ENCODE measurements around the gene SYP.

The SYP gene

GRCh38 chrX:49184294-49185281 lies 15.4 kb downstream of the SYP start (continued):
- TF ChIP-seq REST (tag by site-specific recombination; IDR thresholded peaks at IDR 0.05) = peak; percentile 29; the same call in 1 of the 2 replicates
- no peak for TF ChIP-seq HOXC10 (CRISPR knock-in tag; IDR thresholded peaks at IDR 0.05)
- TF ChIP-seq KLF7 (tag by site-specific recombination; IDR thresholded peaks at IDR 0.05; ENCODE audit: borderline replicate concordance) = no peak; the same call in 1 of the 2 replicates
- TF ChIP-seq ZNF248 (tag by site-specific recombination; IDR thresholded peaks at IDR 0.05) = no peak
- no peak for TF ChIP-seq MEIS1 (CRISPR knock-in tag; IDR thresholded peaks at IDR 0.05; ENCODE audit: borderline replicate concordance)
- no peak for TF ChIP-seq ZNF174 (tag by site-specific recombination; IDR thresholded peaks at IDR 0.05)
- TF ChIP-seq ZNF366 (tag by site-specific recombination; conservative IDR thresholded peaks at IDR 0.05) = no peak
- TF ChIP-seq ZNF639 (tag by site-specific recombination; IDR thresholded peaks at IDR 0.05) = no peak
- no peak for TF ChIP-seq ZFP37 (tag by site-specific recombination; IDR thresholded peaks at IDR 0.05)
- peak; percentile 98 for TF ChIP-seq IKZF3 (tag by site-specific recombination; IDR thresholded peaks at IDR 0.05)
- TF ChIP-seq ZBTB8A (tag by site-specific recombination; IDR thresholded peaks at IDR 0.05) = peak; percentile 80
- TF ChIP-seq ZEB2 (tag by site-specific recombination; IDR thresholded peaks at IDR 0.05) = peak; percentile 78
- no peak for TF ChIP-seq SCRT1 (tag by site-specific recombination; IDR thresholded peaks at IDR 0.05; ENCODE audit: borderline replicate concordance)
- no peak for TF ChIP-seq GLI2 (tag by site-specific recombination; IDR thresholded peaks at IDR 0.05; ENCODE audit: borderline replicate concordance, low read depth)
- TF ChIP-seq ZBTB26 (tag by site-specific recombination; optimal IDR thresholded peaks at IDR 0.05) = peak; percentile 43
- TF ChIP-seq ZNF449 (tag by site-specific recombination; IDR thresholded peaks at IDR 0.05) = no peak
- TF ChIP-seq ZBTB49 (tag by site-specific recombination; IDR thresholded peaks at IDR 0.05; ENCODE audit: low read depth) = no peak
- TF ChIP-seq ZSCAN30 (tag by site-specific recombination; IDR thresholded peaks at IDR 0.05) = no peak
- no peak for TF ChIP-seq PRDM1 (tag by site-specific recombination; IDR thresholded peaks at IDR 0.05)
- no peak for TF ChIP-seq ZNF16 (tag by site-specific recombination; IDR thresholded peaks at IDR 0.05; ENCODE audit: low read depth)
- peak; percentile 81 for TF ChIP-seq OSR2 (tag by site-specific recombination; IDR thresholded peaks at IDR 0.05)
- no peak for TF ChIP-seq ZNF10 (tag by site-specific recombination; IDR thresholded peaks at IDR 0.05)
- no peak for TF ChIP-seq ZNF501 (tag by site-specific recombination; IDR thresholded peaks at IDR 0.05)
- no peak for TF ChIP-seq ZNF157 (tag by site-specific recombination; IDR thresholded peaks at IDR 0.05)
- no peak for TF ChIP-seq ZNF132 (tag by site-specific recombination; IDR thresholded peaks at IDR 0.05; ENCODE audit: borderline replicate concordance)
- TF ChIP-seq ZNF221 (tag by site-specific recombination; IDR thresholded peaks at IDR 0.05; ENCODE audit: borderline replicate concordance) = no peak
- TF ChIP-seq ZNF394 (tag by site-specific recombination; IDR thresholded peaks at IDR 0.05; ENCODE audit: borderline replicate concordance) = no peak
- TF ChIP-seq HOXA7 (CRISPR knock-in tag; IDR thresholded peaks at IDR 0.05; ENCODE audit: borderline replicate concordance) = no peak
